HepG2 (cell line): Measurements from ENCODE around the gene SNAP47. TPM values are rescaled to one million over a fixed set of nuclear protein-coding genes. Genes with fewer than 3 reads are reported as not detected.

ENCODE experiments used
- ELF4 ChIP-seq: sonication (generic); formaldehyde crosslinking; IDR thresholded peaks from 2 replicates; pipeline ENCODE4 v1.5.0; 2020; ENCODE audit warnings: missing genetic modification reagents, mild to moderate bottlenecking, moderate library complexity, borderline replicate concordance
- FOXJ3 ChIP-seq: sonication (generic); formaldehyde crosslinking; IDR thresholded peaks from 2 replicates; pipeline ENCODE4 v1.4.0; 2020; ENCODE audit warnings: missing genetic modification reagents, mild to moderate bottlenecking, borderline replicate concordance
- ISL2 ChIP-seq: sonication (generic); formaldehyde crosslinking; IDR thresholded peaks from 2 replicates; pipeline ENCODE4 v1.5.0; 2020; ENCODE audit warnings: missing genetic modification reagents
- JUN ChIP-seq: sonication (generic); formaldehyde crosslinking; IDR thresholded peaks from 2 replicates; pipeline ENCODE4 v1.4.0; 2020; ENCODE audit warnings: mild to moderate bottlenecking, missing genetic modification reagents
- KLF15 ChIP-seq: sonication (generic); formaldehyde crosslinking; IDR thresholded peaks from 2 replicates; pipeline ENCODE4 v1.8.1; 2023; ENCODE audit warnings: borderline replicate concordance, mild to moderate bottlenecking, inconsistent platforms, missing genetic modification reagents, mixed read lengths
- MAFG ChIP-seq: sonication (generic); formaldehyde crosslinking; IDR thresholded peaks from 2 replicates; pipeline ENCODE4 v1.5.1; 2020; ENCODE audit warnings: mild to moderate bottlenecking, missing genetic modification reagents
- PCBP2 ChIP-seq: fragments of 200-400 bp; formaldehyde crosslinking; optimal IDR thresholded peaks from 2 replicates; pipeline ENCODE3; 2018; ENCODE audit warnings: low read length, low read depth; ENCODE audit not compliant: poor library complexity, severe bottlenecking
- PHF5A ChIP-seq: IDR thresholded peaks from one replicate; pipeline ENCODE4 v1.6.1; 2018; ENCODE audit warnings: low read depth, missing genetic modification reagents; ENCODE audit not compliant: unreplicated experiment
- PRPF4 ChIP-seq: fragments of 200-400 bp; formaldehyde crosslinking; IDR thresholded peaks from 2 replicates; pipeline ENCODE4 v1.6.1; 2016; ENCODE audit warnings: low read length, low read depth; ENCODE audit not compliant: poor library complexity, severe bottlenecking
- RBFOX2 ChIP-seq: fragments of 200-400 bp; formaldehyde crosslinking; IDR thresholded peaks from 2 replicates; pipeline ENCODE4 v1.6.1; 2017; ENCODE audit warnings: low read depth, mild to moderate bottlenecking, low read length
- RELA ChIP-seq: sonication (generic); formaldehyde crosslinking; IDR thresholded peaks from 2 replicates; pipeline ENCODE4 v1.4.0; 2020; ENCODE audit warnings: missing genetic modification reagents
- REPIN1 ChIP-seq: sonication (generic); formaldehyde crosslinking; IDR thresholded peaks from 2 replicates; pipeline ENCODE4 v1.8.0; 2022; ENCODE audit warnings: missing genetic modification reagents, low read depth, mild to moderate bottlenecking, borderline replicate concordance
- RFXANK ChIP-seq: IDR thresholded peaks from 2 replicates; pipeline ENCODE4 v1.6.1; 2016
- SP4 ChIP-seq: sonication (generic); formaldehyde crosslinking; IDR thresholded peaks from 2 replicates; pipeline ENCODE4 v1.8.1; 2023; ENCODE audit warnings: mild to moderate bottlenecking, missing genetic modification reagents
- SRSF9 ChIP-seq: fragments of 200-400 bp; formaldehyde crosslinking; IDR thresholded peaks from 2 replicates; pipeline ENCODE4 v1.6.1; 2018; ENCODE audit warnings: borderline replicate concordance, mild to moderate bottlenecking, low read depth, low read length; ENCODE audit not compliant: insufficient read depth, poor library complexity, severe bottlenecking
- TIGD3 ChIP-seq: sonication (generic); formaldehyde crosslinking; IDR thresholded peaks from 2 replicates; pipeline ENCODE4 v1.5.1; 2020; ENCODE audit warnings: mild to moderate bottlenecking, missing genetic modification reagents, borderline replicate concordance
- YY1 ChIP-seq: IDR thresholded peaks from 2 replicates; pipeline ENCODE4 v1.6.1; 2011; ENCODE audit warnings: low read length, low read depth, moderate library complexity, mild to moderate bottlenecking; ENCODE audit not compliant: insufficient read depth, insufficient replicate concordance
- ZEB1 ChIP-seq: IDR thresholded peaks from 2 replicates; pipeline ENCODE4 v1.6.1; 2012; ENCODE audit warnings: mild to moderate bottlenecking, low read depth, inconsistent platforms; ENCODE audit not compliant: insufficient replicate concordance
- ZNF367 ChIP-seq: sonication (generic); formaldehyde crosslinking; IDR thresholded peaks from 2 replicates; pipeline ENCODE4 v1.4.0; 2020; ENCODE audit warnings: missing genetic modification reagents, borderline replicate concordance
- ZNF383 ChIP-seq: sonication (generic); formaldehyde crosslinking; IDR thresholded peaks from 2 replicates; pipeline ENCODE4 v1.4.0; 2020; ENCODE audit warnings: missing genetic modification reagents, mild to moderate bottlenecking, borderline replicate concordance
- ZNF564 ChIP-seq: sonication (generic); formaldehyde crosslinking; IDR thresholded peaks from 2 replicates; pipeline ENCODE4 v1.8.1; 2023; ENCODE audit warnings: mild to moderate bottlenecking, missing genetic modification reagents
- ZNF589 ChIP-seq: sonication (generic); formaldehyde crosslinking; conservative IDR thresholded peaks from 2 replicates; pipeline ENCODE4 v1.8.0; 2022; ENCODE audit warnings: mild to moderate bottlenecking, moderate library complexity, missing genetic modification reagents
- ZNF615 ChIP-seq: sonication (generic); formaldehyde crosslinking; IDR thresholded peaks from 2 replicates; pipeline ENCODE4 v1.5.0; 2020; ENCODE audit warnings: mild to moderate bottlenecking, missing genetic modification reagents, borderline replicate concordance
- ZNF737 ChIP-seq: sonication (generic); formaldehyde crosslinking; IDR thresholded peaks from 2 replicates; pipeline ENCODE4 v1.5.0; 2020; ENCODE audit warnings: missing genetic modification reagents, mild to moderate bottlenecking, borderline replicate concordance
- ZNF790 ChIP-seq: sonication (generic); formaldehyde crosslinking; IDR thresholded peaks from 2 replicates; pipeline ENCODE4 v1.8.0; 2022; ENCODE audit warnings: missing genetic modification reagents, mild to moderate bottlenecking, borderline replicate concordance
- ZSCAN9 ChIP-seq: IDR thresholded peaks from 2 replicates; pipeline ENCODE4 v1.6.1; 2016; ENCODE audit warnings: borderline replicate concordance
- polyA plus RNA-seq, 8 experiments: library from polyadenylated mRNA; depleted of rRNA in 3 of 8; stranded (reverse) in 7 of 8; unstranded in 1 of 8; fragments of >200 nt; fragmentation: Illumina TruSeq in 4 of 8; extraction: Trizol in 4 of 8; gene quantifications; 2 replicates each; pipeline versions ENCODE4 v1.2.1 to v1.2.3, GENCODE V29; 2011 to 2016; ENCODE audit warnings: low read depth in 4 of 8, missing spikeins in 1 of 8, mixed read lengths in 1 of 8; ENCODE audit not compliant: insufficient read depth in 1 of 8
- total RNA-seq, 5 experiments: library from RNA; depleted of rRNA; stranded (reverse); fragments of >200 nt; fragmentation: Illumina TruSeq; extraction: Trizol; gene quantifications; 2 replicates each; pipeline ENCODE4 v1.2.3, GENCODE V29; 2016; ENCODE audit warnings: low read depth in 1 of 5
- TF ChIP-seq, protein P1 (sequence below): sonication (generic); formaldehyde crosslinking; IDR thresholded peaks from 2 replicates; pipeline ENCODE4 v1.8.0; 2022; ENCODE audit warnings: missing genetic modification reagents, low read depth, mild to moderate bottlenecking, borderline replicate concordance

The SNAP47 gene
- total and polyA plus RNA-seq, 2 of the 13 experiments (the other 11 are each of a cell fraction or from before 2014, with no cell fraction given) = 13.6 to 25.1 TPM

GRCh38 chr1:227734856-227735538 is at the start of gene SNAP47, which contains the start of gene JMJD4 (continued):
- TF ChIP-seq ELF4 (CRISPR knock-in tag) (peak; percentile 83), TIGD3 (peak; percentile 34; the same call in 1 of the 2 replicates), ZNF790 (CRISPR knock-in tag) (peak; percentile 67; the same call in 1 of the 2 replicates), KLF15 (CRISPR knock-in tag) (0 out of 2 replicates have a peak, but pooled peaks have one; percentile 19), RELA (CRISPR knock-in tag) (peak; percentile 88; the same call in 1 of the 2 replicates), MAFG (CRISPR knock-in tag) (no peak), ZNF615 (no peak), ZSCAN9 (CRISPR knock-in tag) (peak; percentile 84; the same call in 1 of the 2 replicates), FOXJ3 (peak; percentile 49; the same call in 1 of the 2 replicates), PRPF4 (no peak), ZNF737 (CRISPR knock-in tag) (no peak), RBFOX2 (peak; percentile 95), PHF5A (CRISPR knock-in tag) (peak; percentile 94), PCBP2 (no peak), ZNF564 (CRISPR knock-in tag) (no peak; the same call in none of the 2 replicates), ZNF383 (CRISPR knock-in tag) (peak; percentile 93), YY1 (peak; percentile 80), REPIN1 (CRISPR knock-in tag) (peak; percentile 94), ZEB1 (no peak), SP4 (CRISPR knock-in tag) (peak; percentile 96), ZNF589 (CRISPR knock-in tag) (peak; percentile 77; the same call in 1 of the 2 replicates), RFXANK (CRISPR knock-in tag) (peak; percentile 93), SRSF9 (no peak), JUN (CRISPR knock-in tag) (peak; percentile 64; the same call in 1 of the 2 replicates), ISL2 (CRISPR knock-in tag) (peak; percentile 86), ZNF367 (CRISPR knock-in tag) (no peak; the same call in 1 of the 2 replicates)
- TF ChIP-seq, protein P1, sequence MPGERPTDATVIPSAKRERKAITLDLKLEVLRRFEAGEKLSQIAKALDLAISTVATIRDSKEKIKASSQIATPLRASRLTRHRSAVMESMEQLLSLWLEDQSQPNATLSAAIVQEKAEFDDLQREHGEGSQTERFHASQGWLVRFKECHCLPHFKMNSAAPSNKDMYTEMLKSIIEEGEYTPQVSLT = no peak
